DND-41 (cell line): ENCODE data around the gene SLC35C1.

Experiments
- CTCF ChIP-seq: IDR thresholded peaks from 2 replicates; pipeline ENCODE4 v1.5.1; 2012; ENCODE audit warnings: borderline replicate concordance, low read length, moderate library complexity, mild to moderate bottlenecking; ENCODE audit not compliant: poor library complexity, severe bottlenecking; ENCODE audit errors: extremely low read depth
- EZH2 ChIP-seq: IDR thresholded peaks from 3 replicates; pipeline ENCODE4 v1.6.1; 2012; ENCODE audit warnings: borderline replicate concordance, low read depth, mild to moderate bottlenecking, moderate library complexity, low read length, inconsistent platforms; ENCODE audit not compliant: severe bottlenecking

DNA sequence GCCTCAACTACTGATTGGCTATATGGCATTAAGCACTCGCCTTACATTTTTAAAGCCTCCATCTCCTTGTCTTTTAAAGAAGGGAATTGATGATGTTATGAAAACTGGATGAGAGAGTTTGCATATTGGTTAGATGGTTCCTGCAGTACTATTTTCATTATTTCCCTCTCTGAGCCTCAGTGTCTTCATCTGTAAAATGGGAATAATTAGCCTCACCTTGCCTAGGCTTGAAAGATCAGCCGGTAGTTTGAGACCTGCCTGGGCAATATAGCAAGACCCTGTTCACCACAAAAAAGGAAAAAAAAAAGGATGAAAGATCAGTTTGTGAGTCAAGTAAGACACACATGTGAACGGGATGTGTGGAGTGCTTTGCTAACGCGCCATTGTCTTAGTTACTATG lies 35.0 kb upstream of the SLC35C1 start:
- TF ChIP-seq CTCF, result no peak
- TF ChIP-seq EZH2, result no peak
